GM12878 (cell line): ENCODE data around the gene CSTF2T. TPM values are rescaled to one million over a fixed set of nuclear protein-coding genes. Genes with fewer than 3 reads are reported as not detected.

Experiments
- ASH2L ChIP-seq: fragments of 300-600, 200-600 bp; sonication (generic); IDR thresholded peaks from 2 replicates; pipeline ENCODE4 v1.6.1; 2017; ENCODE audit warnings: low read depth, mild to moderate bottlenecking, borderline replicate concordance
- BCL11A ChIP-seq: IDR thresholded peaks from 2 replicates; pipeline ENCODE4 v1.6.1; 2011; ENCODE audit warnings: low read depth, low read length
- CREM ChIP-seq: IDR thresholded peaks from 2 replicates; pipeline ENCODE4 v1.6.1; 2014; ENCODE audit warnings: antibody characterized with exemption, low read depth
- EED ChIP-seq: sonication (generic); IDR thresholded peaks from 2 replicates; pipeline ENCODE4 v1.6.1; 2016; ENCODE audit warnings: antibody characterized with exemption, low read depth
- IKZF1 ChIP-seq: fragments of 450-650 bp; conservative IDR thresholded peaks from 2 replicates; pipeline ENCODE4 v1.6.1; 2017; ENCODE audit warnings: antibody characterized with exemption, mild to moderate bottlenecking
- JUNB ChIP-seq: IDR thresholded peaks from 2 replicates; pipeline ENCODE4 v1.6.1; 2016; ENCODE audit warnings: antibody characterized with exemption, mild to moderate bottlenecking
- MEF2A ChIP-seq: IDR thresholded peaks from 2 replicates; pipeline ENCODE4 v1.6.1; 2011; ENCODE audit warnings: low read depth, mild to moderate bottlenecking, low read length, moderate library complexity; ENCODE audit not compliant: insufficient read depth
- MEF2B ChIP-seq: fragments of 450-650 bp; IDR thresholded peaks from 2 replicates; pipeline ENCODE4 v1.6.1; 2018; ENCODE audit warnings: mild to moderate bottlenecking, moderate library complexity; ENCODE audit not compliant: partially characterized antibody, poor library complexity, severe bottlenecking
- MTA2 ChIP-seq: fragments of 450-650 bp; IDR thresholded peaks from 2 replicates; pipeline ENCODE4 v1.6.1; 2016; ENCODE audit warnings: low read depth, mild to moderate bottlenecking, moderate library complexity
- MYB ChIP-seq: fragments of 150-350 bp; IDR thresholded peaks from 2 replicates; pipeline ENCODE4 v1.6.1; 2014; ENCODE audit warnings: mild to moderate bottlenecking, low read depth, low read length, borderline replicate concordance
- NR2C1 ChIP-seq: fragments of 450-650 bp; IDR thresholded peaks from 2 replicates; pipeline ENCODE4 v1.6.1; 2017; ENCODE audit warnings: antibody characterized with exemption, mild to moderate bottlenecking, moderate library complexity
- PML ChIP-seq: IDR thresholded peaks from 2 replicates; pipeline ENCODE4 v1.6.1; 2012; ENCODE audit warnings: low read length, inconsistent platforms
- POLR2A ChIP-seq: IDR thresholded peaks from 2 replicates; pipeline ENCODE4 v1.6.1; 2011; ENCODE audit warnings: low read depth, mild to moderate bottlenecking, low read length
- RELB ChIP-seq: fragments of 450-650 bp; IDR thresholded peaks from 2 replicates; pipeline ENCODE4 v1.6.1; 2017; ENCODE audit warnings: low read depth, mild to moderate bottlenecking, moderate library complexity
- RUNX3 ChIP-seq: IDR thresholded peaks from 2 replicates; pipeline ENCODE4 v1.6.1; 2012; ENCODE audit warnings: low read length, inconsistent platforms
- SIX5 ChIP-seq: IDR thresholded peaks from 2 replicates; pipeline ENCODE4 v1.6.1; 2011; ENCODE audit warnings: mild to moderate bottlenecking, low read depth, low read length, moderate library complexity; ENCODE audit not compliant: severe bottlenecking
- SREBF2 ChIP-seq: IDR thresholded peaks from 2 replicates; pipeline ENCODE4 v1.6.1; 2012; ENCODE audit warnings: mild to moderate bottlenecking, low read length
- YBX1 ChIP-seq: fragments of 450-650 bp; IDR thresholded peaks from 2 replicates; pipeline ENCODE4 v1.6.1; 2016; ENCODE audit warnings: antibody characterized with exemption
- ZBTB4 ChIP-seq: fragments of 450-650 bp; formaldehyde crosslinking; IDR thresholded peaks from 2 replicates; pipeline ENCODE4 v1.4.0; 2022; ENCODE audit warnings: mild to moderate bottlenecking, moderate library complexity
- polyA plus RNA-seq, 11 experiments: library from polyadenylated mRNA; depleted of rRNA in 4 of 11; unstranded in 6 of 11; stranded (reverse) in 5 of 11; fragments of >200 nt; fragmentation: Nextera tagmentation in 4 of 11; fragmentation: Illumina TruSeq in 1 of 11; extraction: Ambion mirVana in 4 of 11; extraction: Trizol in 1 of 11; gene quantifications; 1 replicate in 1 of 11; 2 replicates in 10 of 11; pipeline versions ENCODE4 v1.2.1 to v1.2.3, GENCODE V29; 2011 to 2016; ENCODE audit warnings: inconsistent platforms in 2 of 11, missing spikeins in 2 of 11, low read depth in 1 of 11
- total RNA-seq, 4 experiments: library from RNA; depleted of rRNA in 3 of 4; stranded (reverse); fragments of >200 nt in 3 of 4; fragmentation: Illumina TruSeq in 1 of 4; extraction: Trizol in 1 of 4; gene quantifications; 2 replicates each; pipeline versions ENCODE4 v1.2.1 to v1.2.3, GENCODE V29; 2013 to 2021
- TF ChIP-seq, protein P1 (sequence below): fragments of 450-650 bp; IDR thresholded peaks from 2 replicates; pipeline ENCODE4 v1.6.1; 2017; ENCODE audit warnings: mild to moderate bottlenecking, low read depth, inconsistent platforms; ENCODE audit not compliant: poor library complexity, severe bottlenecking
- TF ChIP-seq, protein P2 (sequence below): IDR thresholded peaks from 2 replicates; pipeline ENCODE4 v1.6.1; 2012; ENCODE audit warnings: low read depth, low read length, improper control_type of control experiment
- TF ChIP-seq, protein P3 (sequence below): fragments of 150-350 bp; IDR thresholded peaks from 2 replicates; pipeline ENCODE4 v1.6.1; 2014; ENCODE audit warnings: mild to moderate bottlenecking, low read depth, low read length

Gene CSTF2T
- total and polyA plus RNA-seq, 10 of the 15 experiments (the other 5 are each of a cell fraction or from before 2014, with no cell fraction given) = 6.8 to 23.8 (median 14.3) TPM

- TF ChIP-seq MYB (0 out of 2 replicates have a peak, but pooled peaks have one; percentile 15), IKZF1 (peak; percentile 99), POLR2A (peak; percentile 84), MEF2A (no peak), MEF2B (peak; percentile 49), BCL11A (peak; percentile 66; the same call in 1 of the 2 replicates), ZBTB4 (CRISPR knock-in tag) (no peak), CREM (peak; percentile 97), SIX5 (peak; percentile 76), MTA2 (peak; percentile 78), SREBF2 (peak; percentile 68; the same call in 1 of the 2 replicates), RUNX3 (peak; percentile 96), PML (peak; percentile 76), YBX1 (no peak), NR2C1 (peak; percentile 84), ASH2L (0 out of 2 replicates have a peak, but pooled peaks have one; percentile 34), EED (peak; percentile 56), RELB (peak; percentile 92), JUNB (peak; percentile 89)
- TF ChIP-seq, protein P1, sequence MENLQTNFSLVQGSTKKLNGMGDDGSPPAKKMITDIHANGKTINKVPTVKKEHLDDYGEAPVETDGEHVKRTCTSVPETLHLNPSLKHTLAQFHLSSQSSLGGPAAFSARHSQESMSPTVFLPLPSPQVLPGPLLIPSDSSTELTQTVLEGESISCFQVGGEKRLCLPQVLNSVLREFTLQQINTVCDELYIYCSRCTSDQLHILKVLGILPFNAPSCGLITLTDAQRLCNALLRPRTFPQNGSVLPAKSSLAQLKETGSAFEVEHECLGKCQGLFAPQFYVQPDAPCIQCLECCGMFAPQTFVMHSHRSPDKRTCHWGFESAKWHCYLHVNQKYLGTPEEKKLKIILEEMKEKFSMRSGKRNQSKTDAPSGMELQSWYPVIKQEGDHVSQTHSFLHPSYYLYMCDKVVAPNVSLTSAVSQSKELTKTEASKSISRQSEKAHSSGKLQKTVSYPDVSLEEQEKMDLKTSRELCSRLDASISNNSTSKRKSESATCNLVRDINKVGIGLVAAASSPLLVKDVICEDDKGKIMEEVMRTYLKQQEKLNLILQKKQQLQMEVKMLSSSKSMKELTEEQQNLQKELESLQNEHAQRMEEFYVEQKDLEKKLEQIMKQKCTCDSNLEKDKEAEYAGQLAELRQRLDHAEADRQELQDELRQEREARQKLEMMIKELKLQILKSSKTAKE = peak; percentile 86
- TF ChIP-seq, protein P2, sequence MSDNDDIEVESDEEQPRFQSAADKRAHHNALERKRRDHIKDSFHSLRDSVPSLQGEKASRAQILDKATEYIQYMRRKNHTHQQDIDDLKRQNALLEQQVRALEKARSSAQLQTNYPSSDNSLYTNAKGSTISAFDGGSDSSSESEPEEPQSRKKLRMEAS = peak; percentile 47; the same call in 1 of the 2 replicates
- TF ChIP-seq, protein P3, sequence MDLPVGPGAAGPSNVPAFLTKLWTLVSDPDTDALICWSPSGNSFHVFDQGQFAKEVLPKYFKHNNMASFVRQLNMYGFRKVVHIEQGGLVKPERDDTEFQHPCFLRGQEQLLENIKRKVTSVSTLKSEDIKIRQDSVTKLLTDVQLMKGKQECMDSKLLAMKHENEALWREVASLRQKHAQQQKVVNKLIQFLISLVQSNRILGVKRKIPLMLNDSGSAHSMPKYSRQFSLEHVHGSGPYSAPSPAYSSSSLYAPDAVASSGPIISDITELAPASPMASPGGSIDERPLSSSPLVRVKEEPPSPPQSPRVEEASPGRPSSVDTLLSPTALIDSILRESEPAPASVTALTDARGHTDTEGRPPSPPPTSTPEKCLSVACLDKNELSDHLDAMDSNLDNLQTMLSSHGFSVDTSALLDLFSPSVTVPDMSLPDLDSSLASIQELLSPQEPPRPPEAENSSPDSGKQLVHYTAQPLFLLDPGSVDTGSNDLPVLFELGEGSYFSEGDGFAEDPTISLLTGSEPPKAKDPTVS = no peak
These were observed at the start of gene CSTF2T (continued) for GRCh38 chr10:51699475-51700227.
